Forelimb muscle (tissue), 1 donor: Measurements from ENCODE around the gene RFNG. TPM values are rescaled to one million over a fixed set of nuclear protein-coding genes. Genes with fewer than 3 reads are reported as not detected.

Source experiments
- DNase-seq: peaks from one replicate; pipeline ENCODE4 v3.0.0-alpha.2; 2013; ENCODE audit warnings: low read depth
- polyA plus RNA-seq: library from polyadenylated mRNA; unstranded; fragments of 120-200 nt; gene quantifications from one replicate; pipeline ENCODE4 v1.2.1, GENCODE V29; 2013; ENCODE audit not compliant: insufficient read length

The RFNG gene
- polyA plus RNA-seq, 1 donor: 31.0 TPM

GRCh38 chr17:82089723-82090548 is 38.3 kb upstream of the RFNG start:
- DNase-seq: no peak

GRCh38 chr17:82088838-82089722 is 37.5 kb upstream of the RFNG start:
- DNase-seq: no peak

- no peak for DNase-seq
Measured at GRCh38 chr17:82087961-82088837, 36.6 kb upstream of the RFNG start.

GRCh38 chr17:82086941-82087906 is 35.6 kb upstream of the RFNG start:
- DNase-seq: no peak

GRCh38 chr17:82085931-82086764 is 34.5 kb upstream of the RFNG start:
- no peak for DNase-seq

GRCh38 chr17:82085031-82085861 is 33.6 kb upstream of the RFNG start:
- no peak for DNase-seq

GRCh38 chr17:82084373-82085030 is 32.9 kb upstream of the RFNG start:
- DNase-seq: no peak

- DNase-seq: no peak
Measured at GRCh38 chr17:82083533-82084359, 32.1 kb upstream of the RFNG start.

- no peak for DNase-seq
Measured at GRCh38 chr17:82083009-82083408, 31.4 kb upstream of the RFNG start.

- no peak for DNase-seq
Measured at GRCh38 chr17:82082456-82082855, 30.8 kb upstream of the RFNG start.

GRCh38 chr17:82081966-82082365 is 30.4 kb upstream of the RFNG start:
- no peak for DNase-seq

GRCh38 chr17:82081546-82081945 is 29.9 kb upstream of the RFNG start:
- no peak for DNase-seq

GRCh38 chr17:82080789-82081464 is 29.3 kb upstream of the RFNG start:
- DNase-seq: no peak

- DNase-seq: no peak
Measured at GRCh38 chr17:82080048-82080788, 28.6 kb upstream of the RFNG start.

- DNase-seq: no peak
Measured at GRCh38 chr17:82079001-82079677, 27.5 kb upstream of the RFNG start.
